K562 (cell line): ENCODE measurements around the gene TSPAN16. TPM values are rescaled to one million over a fixed set of nuclear protein-coding genes. Genes with fewer than 3 reads are reported as not detected.

Experiments used
- BCOR ChIP-seq: fragments of 450-650 bp; IDR thresholded peaks from 2 replicates; pipeline ENCODE4 v1.6.1; 2016
- CC2D1A ChIP-seq: fragments of 450-650 bp; IDR thresholded peaks from 2 replicates; pipeline ENCODE4 v1.6.1; 2017; ENCODE audit warnings: mild to moderate bottlenecking
- CSDE1 ChIP-seq, 2 experiments: fragments of 450-650 bp; IDR thresholded peaks; 2 replicates each; pipeline ENCODE4 v1.6.1; 2016; ENCODE audit warnings: mild to moderate bottlenecking in 1 of 2
- ETV1 ChIP-seq: fragments of 450-650 bp; conservative IDR thresholded peaks from 2 replicates; pipeline ENCODE4 v1.6.1; 2016; ENCODE audit warnings: missing genetic modification characterization, control low read depth, low read depth, missing compliant biosample characterization
- EWSR1 ChIP-seq: fragments of 450-650 bp; IDR thresholded peaks from 2 replicates; pipeline ENCODE4 v1.6.1; 2018; ENCODE audit warnings: borderline replicate concordance, mild to moderate bottlenecking, low read depth, moderate library complexity; ENCODE audit not compliant: partially characterized antibody
- FOSL1 ChIP-seq: fragments of 200-800 bp; sonication (Bioruptor generic); conservative IDR thresholded peaks from 2 replicates; pipeline ENCODE4 v1.6.1; 2016; ENCODE audit warnings: missing genetic modification characterization, missing compliant biosample characterization
- FOXA1 ChIP-seq: fragments of 450-650 bp; IDR thresholded peaks from 2 replicates; pipeline ENCODE4 v1.6.1; 2016; ENCODE audit warnings: mild to moderate bottlenecking, borderline replicate concordance
- HDAC2 ChIP-seq: fragments of 450-650 bp; IDR thresholded peaks from 2 replicates; pipeline ENCODE4 v1.6.1; 2016; ENCODE audit warnings: mild to moderate bottlenecking
- HDAC3 ChIP-seq: fragments of 450-650 bp; IDR thresholded peaks from 2 replicates; pipeline ENCODE4 v1.6.1; 2018; ENCODE audit warnings: borderline replicate concordance, mild to moderate bottlenecking, moderate library complexity; ENCODE audit not compliant: partially characterized antibody
- HMBOX1 ChIP-seq: sonication (generic); IDR thresholded peaks from 2 replicates; pipeline ENCODE4 v1.6.1; 2016
- ILF3 ChIP-seq: fragments of 450-650 bp; IDR thresholded peaks from 2 replicates; pipeline ENCODE4 v1.6.1; 2018; ENCODE audit warnings: antibody characterized with exemption, mild to moderate bottlenecking, moderate library complexity, borderline replicate concordance
- MCM2 ChIP-seq: fragments of 450-650 bp; IDR thresholded peaks from 2 replicates; pipeline ENCODE4 v1.6.1; 2017; ENCODE audit warnings: low read depth, mild to moderate bottlenecking
- PPARD ChIP-seq: fragments of 250-450 bp; sonication (Bioruptor Pico); IDR thresholded peaks from 2 replicates; pipeline ENCODE4 v1.8.0; 2022; ENCODE audit warnings: inconsistent platforms, mild to moderate bottlenecking, moderate library complexity
- SIX5 ChIP-seq, 2 experiments: IDR thresholded peaks; 2 replicates each; pipeline ENCODE4 v1.6.1; 2011; ENCODE audit warnings: low read length in 2 of 2, borderline replicate concordance in 1 of 2, low read depth in 1 of 2, mild to moderate bottlenecking in 1 of 2, moderate library complexity in 1 of 2; ENCODE audit not compliant: insufficient read depth in 1 of 2
- ZNF212 ChIP-seq: fragments of 450-650 bp; formaldehyde crosslinking; IDR thresholded peaks from 2 replicates; pipeline ENCODE4 v1.4.0; 2020; ENCODE audit warnings: mild to moderate bottlenecking
- ZNF707 ChIP-seq: fragments of 250-450 bp; sonication (Bioruptor Pico); conservative IDR thresholded peaks from 2 replicates; pipeline ENCODE4 v1.8.0; 2022; ENCODE audit warnings: inconsistent platforms, mild to moderate bottlenecking, moderate library complexity
- polyA plus RNA-seq, 8 experiments: library from polyadenylated mRNA; depleted of rRNA in 4 of 8; stranded (reverse) in 5 of 8; unstranded in 3 of 8; fragments of >200 nt; fragmentation: Nextera tagmentation in 2 of 8; fragmentation: Illumina TruSeq in 1 of 8; extraction: Ambion mirVana in 2 of 8; extraction: Trizol in 1 of 8; gene quantifications; 2 replicates each; pipeline versions ENCODE4 v1.2.1 to v1.2.3, GENCODE V29; 2011 to 2014; ENCODE audit warnings: inconsistent platforms in 1 of 8, missing spikeins in 1 of 8
- total RNA-seq, 7 experiments: library from RNA; depleted of rRNA in 6 of 7; stranded (reverse); fragments of >200 nt in 6 of 7; fragmentation: Illumina TruSeq in 2 of 7; extraction: Trizol in 2 of 7; gene quantifications; 2 replicates each; pipeline versions ENCODE4 v1.2.1 to v1.2.3, GENCODE V29; 2011 to 2021; ENCODE audit warnings: low replicate concordance in 1 of 7
- TF ChIP-seq, protein P1 (sequence below): sonication (generic); formaldehyde crosslinking; IDR thresholded peaks from 2 replicates; pipeline ENCODE4 v1.8.0; 2022; ENCODE audit warnings: missing genetic modification reagents, mild to moderate bottlenecking, borderline replicate concordance
- TF ChIP-seq, protein P2 (sequence below): sonication (generic); formaldehyde crosslinking; IDR thresholded peaks from 2 replicates; pipeline ENCODE4 v1.8.1; 2022; ENCODE audit warnings: missing genetic modification reagents
- TF ChIP-seq, protein P3 (sequence below): fragments of 450-650 bp; formaldehyde crosslinking; IDR thresholded peaks from 2 replicates; pipeline ENCODE4 v1.4.0; 2022; ENCODE audit warnings: mild to moderate bottlenecking, moderate library complexity
- TF ChIP-seq, protein P4 (sequence below): fragments of 450-650 bp; IDR thresholded peaks from 2 replicates; pipeline ENCODE4 v1.6.1; 2018; ENCODE audit not compliant: partially characterized antibody

TSPAN16 gene
- total and polyA plus RNA-seq, 9 of the 15 experiments (the other 6 are each of a cell fraction or from before 2014, with no cell fraction given) = not detected

- TF ChIP-seq FOSL1 = 0 out of 2 replicates have a peak, but pooled peaks have one; percentile 19
- TF ChIP-seq, protein P1, sequence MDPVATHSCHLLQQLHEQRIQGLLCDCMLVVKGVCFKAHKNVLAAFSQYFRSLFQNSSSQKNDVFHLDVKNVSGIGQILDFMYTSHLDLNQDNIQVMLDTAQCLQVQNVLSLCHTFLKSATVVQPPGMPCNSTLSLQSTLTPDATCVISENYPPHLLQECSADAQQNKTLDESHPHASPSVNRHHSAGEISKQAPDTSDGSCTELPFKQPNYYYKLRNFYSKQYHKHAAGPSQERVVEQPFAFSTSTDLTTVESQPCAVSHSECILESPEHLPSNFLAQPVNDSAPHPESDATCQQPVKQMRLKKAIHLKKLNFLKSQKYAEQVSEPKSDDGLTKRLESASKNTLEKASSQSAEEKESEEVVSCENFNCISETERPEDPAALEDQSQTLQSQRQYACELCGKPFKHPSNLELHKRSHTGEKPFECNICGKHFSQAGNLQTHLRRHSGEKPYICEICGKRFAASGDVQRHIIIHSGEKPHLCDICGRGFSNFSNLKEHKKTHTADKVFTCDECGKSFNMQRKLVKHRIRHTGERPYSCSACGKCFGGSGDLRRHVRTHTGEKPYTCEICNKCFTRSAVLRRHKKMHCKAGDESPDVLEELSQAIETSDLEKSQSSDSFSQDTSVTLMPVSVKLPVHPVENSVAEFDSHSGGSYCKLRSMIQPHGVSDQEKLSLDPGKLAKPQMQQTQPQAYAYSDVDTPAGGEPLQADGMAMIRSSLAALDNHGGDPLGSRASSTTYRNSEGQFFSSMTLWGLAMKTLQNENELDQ (CRISPR knock-in tag) = no peak
- TF ChIP-seq MCM2 = no peak
- no peak for TF ChIP-seq SIX5 (IDR thresholded peaks at IDR 0.05; ENCODE audit: borderline replicate concordance in 1 of 2, insufficient read depth in 1 of 2, low read depth in 1 of 2, low read length in 2 of 2)
- TF ChIP-seq HMBOX1 = peak; percentile 99
- TF ChIP-seq EWSR1 = no peak
- TF ChIP-seq HDAC2 = no peak
- peak; percentile 85 for TF ChIP-seq ETV1 (tag)
- TF ChIP-seq ILF3 = no peak
- TF ChIP-seq, protein P2, sequence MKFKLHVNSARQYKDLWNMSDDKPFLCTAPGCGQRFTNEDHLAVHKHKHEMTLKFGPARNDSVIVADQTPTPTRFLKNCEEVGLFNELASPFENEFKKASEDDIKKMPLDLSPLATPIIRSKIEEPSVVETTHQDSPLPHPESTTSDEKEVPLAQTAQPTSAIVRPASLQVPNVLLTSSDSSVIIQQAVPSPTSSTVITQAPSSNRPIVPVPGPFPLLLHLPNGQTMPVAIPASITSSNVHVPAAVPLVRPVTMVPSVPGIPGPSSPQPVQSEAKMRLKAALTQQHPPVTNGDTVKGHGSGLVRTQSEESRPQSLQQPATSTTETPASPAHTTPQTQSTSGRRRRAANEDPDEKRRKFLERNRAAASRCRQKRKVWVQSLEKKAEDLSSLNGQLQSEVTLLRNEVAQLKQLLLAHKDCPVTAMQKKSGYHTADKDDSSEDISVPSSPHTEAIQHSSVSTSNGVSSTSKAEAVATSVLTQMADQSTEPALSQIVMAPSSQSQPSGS (CRISPR knock-in tag) = no peak
- TF ChIP-seq BCOR = no peak
- no peak for TF ChIP-seq ZNF707 (CRISPR knock-in tag)
- no peak for TF ChIP-seq PPARD (CRISPR knock-in tag)
- TF ChIP-seq, protein P3, sequence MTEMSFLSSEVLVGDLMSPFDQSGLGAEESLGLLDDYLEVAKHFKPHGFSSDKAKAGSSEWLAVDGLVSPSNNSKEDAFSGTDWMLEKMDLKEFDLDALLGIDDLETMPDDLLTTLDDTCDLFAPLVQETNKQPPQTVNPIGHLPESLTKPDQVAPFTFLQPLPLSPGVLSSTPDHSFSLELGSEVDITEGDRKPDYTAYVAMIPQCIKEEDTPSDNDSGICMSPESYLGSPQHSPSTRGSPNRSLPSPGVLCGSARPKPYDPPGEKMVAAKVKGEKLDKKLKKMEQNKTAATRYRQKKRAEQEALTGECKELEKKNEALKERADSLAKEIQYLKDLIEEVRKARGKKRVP (CRISPR knock-in tag) = peak; percentile 66; the same call in 1 of the 2 replicates
- TF ChIP-seq CSDE1 (IDR thresholded peaks at IDR 0.05) = no peak
- TF ChIP-seq HDAC3 = no peak
- no peak for TF ChIP-seq CC2D1A
- TF ChIP-seq, protein P4, sequence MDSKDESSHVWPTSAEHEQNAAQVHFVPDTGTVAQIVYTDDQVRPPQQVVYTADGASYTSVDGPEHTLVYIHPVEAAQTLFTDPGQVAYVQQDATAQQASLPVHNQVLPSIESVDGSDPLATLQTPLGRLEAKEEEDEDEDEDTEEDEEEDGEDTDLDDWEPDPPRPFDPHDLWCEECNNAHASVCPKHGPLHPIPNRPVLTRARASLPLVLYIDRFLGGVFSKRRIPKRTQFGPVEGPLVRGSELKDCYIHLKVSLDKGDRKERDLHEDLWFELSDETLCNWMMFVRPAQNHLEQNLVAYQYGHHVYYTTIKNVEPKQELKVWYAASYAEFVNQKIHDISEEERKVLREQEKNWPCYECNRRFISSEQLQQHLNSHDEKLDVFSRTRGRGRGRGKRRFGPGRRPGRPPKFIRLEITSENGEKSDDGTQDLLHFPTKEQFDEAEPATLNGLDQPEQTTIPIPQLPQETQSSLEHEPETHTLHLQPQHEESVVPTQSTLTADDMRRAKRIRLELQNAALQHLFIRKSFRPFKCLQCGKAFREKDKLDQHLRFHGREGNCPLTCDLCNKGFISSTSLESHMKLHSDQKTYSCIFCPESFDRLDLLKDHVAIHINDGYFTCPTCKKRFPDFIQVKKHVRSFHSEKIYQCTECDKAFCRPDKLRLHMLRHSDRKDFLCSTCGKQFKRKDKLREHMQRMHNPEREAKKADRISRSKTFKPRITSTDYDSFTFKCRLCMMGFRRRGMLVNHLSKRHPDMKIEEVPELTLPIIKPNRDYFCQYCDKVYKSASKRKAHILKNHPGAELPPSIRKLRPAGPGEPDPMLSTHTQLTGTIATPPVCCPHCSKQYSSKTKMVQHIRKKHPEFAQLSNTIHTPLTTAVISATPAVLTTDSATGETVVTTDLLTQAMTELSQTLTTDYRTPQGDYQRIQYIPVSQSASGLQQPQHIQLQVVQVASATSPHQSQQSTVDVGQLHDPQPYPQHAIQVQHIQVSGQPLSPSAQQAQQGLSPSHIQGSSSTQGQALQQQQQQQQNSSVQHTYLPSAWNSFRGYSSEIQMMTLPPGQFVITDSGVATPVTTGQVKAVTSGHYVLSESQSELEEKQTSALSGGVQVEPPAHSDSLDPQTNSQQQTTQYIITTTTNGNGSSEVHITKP = peak; percentile 65
- TF ChIP-seq FOXA1 = no peak
- TF ChIP-seq ZNF212 (CRISPR knock-in tag) = no peak
These were observed 28.2 kb downstream of the TSPAN16 start (continued) for GRCh38 chr19:11324079-11324661.
